Stimulated activated memory B cell treated with anti-CD40 and anti-IgM and Interleukin-4, amounts not matched to agents 10 μg/mL and 1 μg/mL and 100 μg/mL, for 72 hours (primary cell): ENCODE data around the gene LRRC59.
"Not testable (repeated sequence)": the region's sequence is repeated elsewhere in the genome, so short reads cannot be mapped to it uniquely, and the experiment has no call there.

Experiments
- ATAC-seq: fragments of 150-1000 bp; cut with Tn5 transposase; 2 replicates; pipeline ENCODE4 v1.10.0; 2021
- H3K27ac Mint-ChIP-seq: one replicate; pipeline ENCODE4 v1.8.0; 2022; ENCODE audit warnings: mild to moderate bottlenecking, mixed read lengths
- H3K27me3 Mint-ChIP-seq: one replicate; pipeline ENCODE4 v1.8.0; 2022; ENCODE audit warnings: mixed read lengths
- H3K36me3 Mint-ChIP-seq: one replicate; pipeline ENCODE4 v1.8.0; 2022; ENCODE audit warnings: mixed read lengths
- H3K4me1 Mint-ChIP-seq: one replicate; pipeline ENCODE4 v1.8.0; 2022; ENCODE audit warnings: mixed read lengths
- H3K4me3 Mint-ChIP-seq: one replicate; pipeline ENCODE4 v1.8.0; 2022; ENCODE audit warnings: mild to moderate bottlenecking, moderate library complexity, mixed read lengths
- H3K9me3 Mint-ChIP-seq: one replicate; pipeline ENCODE4 v1.8.0; 2022; ENCODE audit warnings: mixed read lengths

The LRRC59 gene

DNA sequence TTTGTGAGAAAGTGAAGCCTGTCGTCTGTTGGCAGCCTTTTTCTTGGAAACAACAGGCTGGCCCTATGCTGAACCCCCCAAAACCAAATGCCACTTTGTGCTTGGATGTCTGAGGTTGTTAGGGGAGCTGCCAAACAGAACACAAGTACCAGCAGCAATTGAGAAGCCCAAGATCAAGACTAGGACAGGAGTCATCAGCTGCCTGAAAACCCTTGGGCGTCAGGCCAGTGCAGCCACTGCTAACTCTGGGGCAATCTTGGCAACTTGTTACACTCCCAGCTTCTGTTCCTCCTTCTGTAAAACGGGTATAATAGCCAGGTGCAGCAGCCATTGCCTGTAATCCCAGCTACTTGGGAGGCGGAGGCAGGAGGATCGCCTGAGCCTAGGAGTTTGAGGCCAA lies 9.3 kb upstream of the LRRC59 start:
- Mint-ChIP-seq H3K4me3 (no peak overlapping the region), H3K36me3 (no peaks in the 10 kb centered on the region), H3K9me3 (no peaks in the 10 kb centered on the region), H3K4me1 (no peaks in the 10 kb centered on the region), H3K27me3 (peaks cover 29% of the 10 kb centered on the region), H3K27ac (no peak overlapping the region)
- ATAC-seq, result no peak

DNA sequence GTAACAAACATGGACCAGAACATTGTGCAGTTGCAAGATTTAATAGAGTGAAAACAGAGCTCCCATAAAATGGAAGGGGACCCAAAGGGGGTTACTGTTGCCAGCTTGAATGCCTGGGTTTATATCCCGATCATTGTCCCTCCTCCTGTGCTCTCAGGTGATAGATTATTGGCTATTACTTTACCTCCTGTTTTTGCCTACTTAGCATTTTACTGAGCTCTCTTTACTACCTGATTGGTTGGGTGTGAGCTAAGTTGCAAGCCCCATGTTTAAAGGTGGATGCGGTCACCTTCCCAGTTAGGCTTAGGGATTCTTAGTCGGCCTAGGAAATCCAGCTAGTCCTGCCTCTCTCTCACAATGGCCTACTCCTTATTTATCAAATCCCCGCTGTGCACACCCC lies 8.0 kb upstream of the LRRC59 start:
- H3K36me3 Mint-ChIP-seq, ATAC-seq, H3K4me1 Mint-ChIP-seq, H3K9me3 Mint-ChIP-seq, H3K27ac Mint-ChIP-seq, H3K4me3 Mint-ChIP-seq: not testable (repeated sequence)
- H3K27me3 Mint-ChIP-seq, result peaks cover 29% of the 10 kb centered on the region

DNA sequence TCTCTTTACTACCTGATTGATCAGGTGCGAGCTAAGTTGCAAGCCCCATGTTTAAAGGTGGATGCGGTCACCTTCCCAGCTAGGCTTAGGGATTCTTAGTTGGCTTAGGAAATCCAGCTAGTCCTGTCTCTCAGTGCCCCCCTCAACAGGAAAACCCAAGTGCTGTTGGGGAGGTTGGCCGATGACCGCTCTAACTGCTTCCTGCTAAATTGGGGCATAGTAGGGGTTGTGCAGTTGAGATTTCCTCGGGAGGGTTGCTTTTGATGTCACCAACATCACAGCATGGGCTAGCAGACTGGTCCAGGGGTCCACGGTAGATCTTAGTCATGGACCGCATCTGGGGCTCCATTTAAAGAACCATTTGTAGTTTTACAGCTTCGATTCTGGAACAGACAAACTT lies 2.3 kb upstream of the LRRC59 start:
- H3K36me3 Mint-ChIP-seq, H3K27ac Mint-ChIP-seq, H3K4me3 Mint-ChIP-seq, H3K9me3 Mint-ChIP-seq, ATAC-seq, H3K27me3 Mint-ChIP-seq: not testable (repeated sequence)
- H3K4me1 Mint-ChIP-seq, result peaks cover 28% of the 10 kb centered on the region

DNA sequence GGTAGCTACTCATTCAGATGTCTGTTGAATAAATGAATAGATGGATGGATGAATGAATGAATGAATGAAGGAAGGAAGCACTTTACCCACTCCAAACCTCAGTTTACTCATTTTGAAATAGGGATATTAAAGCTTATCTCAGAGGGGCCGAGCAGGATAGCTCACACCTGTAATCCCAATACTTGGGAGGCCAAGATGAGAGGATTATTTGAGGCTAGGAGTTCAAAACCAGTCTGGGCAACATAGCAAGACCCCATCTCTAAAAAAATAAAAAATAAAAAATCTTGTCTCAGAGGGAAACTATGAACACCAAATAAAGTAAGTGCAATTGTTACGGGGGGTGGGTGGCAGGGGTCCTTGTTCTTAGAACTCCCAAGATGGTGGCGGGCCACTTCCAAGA lies 1.3 kb upstream of the LRRC59 start:
- not testable (repeated sequence) for H3K27ac Mint-ChIP-seq, H3K4me3 Mint-ChIP-seq, H3K27me3 Mint-ChIP-seq, H3K9me3 Mint-ChIP-seq, ATAC-seq
- Mint-ChIP-seq H3K4me1 (peaks cover 32% of the 10 kb centered on the region), H3K36me3 (peaks cover 12% of the 10 kb centered on the region)

DNA sequence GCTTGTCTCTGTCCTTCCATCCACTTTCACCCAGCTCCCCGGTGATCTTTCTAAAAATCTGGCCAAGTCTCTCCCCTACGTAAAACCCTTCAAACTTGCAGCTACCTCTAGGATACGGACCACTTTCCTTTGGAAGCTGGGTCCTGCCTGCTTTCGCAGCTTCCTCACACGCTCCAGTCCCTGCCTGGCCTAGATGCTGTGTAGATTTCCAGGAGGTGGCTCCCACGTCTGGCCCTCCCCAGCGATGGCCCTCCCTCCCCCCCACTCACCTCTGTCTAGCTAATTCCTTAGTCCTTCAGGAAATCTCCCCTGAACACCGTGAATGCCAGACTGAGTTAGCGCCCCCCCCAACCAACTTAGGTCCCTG lies 579 bp upstream of the LRRC59 start:
- Mint-ChIP-seq H3K27me3 (no peaks in the 10 kb centered on the region), H3K4me3 (peak overlapping the region; percentile 95), H3K36me3 (peaks cover 19% of the 10 kb centered on the region), H3K4me1 (peaks cover 38% of the 10 kb centered on the region), H3K27ac (peak overlapping the region; percentile 80), H3K9me3 (no peaks in the 10 kb centered on the region)
- no peak for ATAC-seq

DNA sequence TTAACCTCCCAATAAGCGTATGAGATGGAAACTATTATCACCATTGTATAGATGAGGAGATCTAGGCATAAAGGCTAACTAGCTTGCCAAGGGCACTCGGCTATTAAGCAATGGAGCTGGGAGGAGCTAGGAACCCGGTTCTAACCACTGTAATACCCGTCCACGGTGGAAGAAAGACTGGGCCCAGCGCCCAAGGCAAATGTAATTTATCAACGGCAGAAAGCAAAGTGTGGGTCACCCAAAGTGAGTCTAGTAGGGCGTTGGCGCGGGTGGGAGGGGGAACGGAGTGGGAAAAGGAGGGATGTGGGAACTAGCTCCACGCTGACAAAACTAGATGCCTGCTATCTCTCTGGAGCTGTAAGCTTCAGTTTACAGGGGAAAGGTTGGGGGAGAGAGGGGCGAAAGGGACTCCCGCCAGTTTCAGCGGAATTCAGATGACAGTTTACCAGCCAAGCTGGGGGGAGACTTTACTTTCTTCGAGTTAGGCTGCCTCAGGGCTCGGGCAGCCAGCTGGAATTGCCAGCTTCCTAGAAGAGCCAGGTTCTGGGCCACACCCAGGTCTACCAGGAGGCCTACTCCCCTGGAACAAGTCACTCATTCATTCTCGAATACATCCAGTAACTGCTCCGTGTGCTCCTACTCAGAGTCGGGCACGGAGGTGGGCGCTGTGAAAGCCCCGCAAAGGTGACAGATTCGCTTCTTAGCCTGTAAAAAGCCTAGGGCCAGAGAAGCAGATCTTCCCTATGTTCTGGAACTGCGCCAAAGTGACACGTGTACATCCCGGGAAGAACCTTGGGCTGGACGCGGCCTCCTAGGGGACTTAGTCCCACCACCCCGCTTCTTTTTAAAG lies 837 bp downstream of the LRRC59 start:
- peak; percentile 25 for ATAC-seq
- H3K9me3 Mint-ChIP-seq, result no peaks in the 10 kb centered on the region
- peak overlapping the region; percentile 95 for H3K4me3 Mint-ChIP-seq
- H3K36me3 Mint-ChIP-seq, result peaks cover 34% of the 10 kb centered on the region
- H3K27me3 Mint-ChIP-seq, result no peaks in the 10 kb centered on the region
- H3K4me1 Mint-ChIP-seq, result peaks cover 47% of the 10 kb centered on the region
- peak overlapping the region; percentile 80 for H3K27ac Mint-ChIP-seq

DNA sequence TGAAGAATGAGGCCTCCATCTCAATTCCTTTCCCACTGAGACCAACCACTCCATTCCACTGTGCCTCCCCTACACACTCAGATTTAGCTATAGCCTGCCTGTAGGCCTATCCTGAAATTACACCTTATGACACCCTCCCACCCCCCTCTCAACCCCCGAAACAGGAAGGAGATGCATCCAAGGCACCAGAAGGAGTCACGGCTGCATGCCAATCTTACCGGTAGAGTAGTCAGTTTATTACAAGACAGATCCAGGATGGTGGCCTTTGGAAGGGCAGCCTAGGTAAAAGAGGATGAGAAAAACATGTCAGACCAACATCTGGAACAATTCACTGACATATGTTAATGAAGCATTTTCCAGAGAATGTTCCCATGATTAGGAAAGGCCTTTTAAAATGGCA lies 2.6 kb downstream of the LRRC59 start:
- H3K27ac Mint-ChIP-seq, result peak overlapping the region; percentile 80
- no peaks in the 10 kb centered on the region for H3K27me3 Mint-ChIP-seq
- H3K9me3 Mint-ChIP-seq, result no peaks in the 10 kb centered on the region
- H3K4me3 Mint-ChIP-seq, result no peak overlapping the region
- H3K4me1 Mint-ChIP-seq, result peaks cover 58% of the 10 kb centered on the region
- no peak for ATAC-seq
- peaks cover 42% of the 10 kb centered on the region for H3K36me3 Mint-ChIP-seq

DNA sequence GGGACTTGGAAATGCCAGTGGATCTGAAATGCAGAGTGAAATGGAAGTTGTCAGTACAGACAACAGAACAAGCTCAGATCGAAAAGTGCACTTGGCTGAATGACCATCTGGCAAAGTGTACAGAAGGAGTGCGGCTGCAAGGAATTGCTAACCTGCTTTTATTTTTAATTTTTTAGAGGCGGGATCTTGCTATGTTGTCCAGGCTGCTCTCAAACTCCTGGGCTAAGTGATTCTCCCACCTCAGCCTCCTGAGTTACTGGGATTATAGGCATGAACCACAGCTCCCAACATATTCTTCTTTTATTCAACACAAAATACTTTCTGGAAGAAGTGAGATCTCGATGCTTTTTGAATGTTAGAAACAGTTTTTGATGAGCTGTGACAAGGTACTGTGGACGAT lies 3.6 kb downstream of the LRRC59 start:
- ATAC-seq, result no peak
- H3K4me3 Mint-ChIP-seq, result no peak overlapping the region
- H3K27me3 Mint-ChIP-seq, result no peaks in the 10 kb centered on the region
- H3K36me3 Mint-ChIP-seq, result peaks cover 50% of the 10 kb centered on the region
- peak overlapping the region; percentile 45 for H3K27ac Mint-ChIP-seq
- peaks cover 58% of the 10 kb centered on the region for H3K4me1 Mint-ChIP-seq
- no peaks in the 10 kb centered on the region for H3K9me3 Mint-ChIP-seq

DNA sequence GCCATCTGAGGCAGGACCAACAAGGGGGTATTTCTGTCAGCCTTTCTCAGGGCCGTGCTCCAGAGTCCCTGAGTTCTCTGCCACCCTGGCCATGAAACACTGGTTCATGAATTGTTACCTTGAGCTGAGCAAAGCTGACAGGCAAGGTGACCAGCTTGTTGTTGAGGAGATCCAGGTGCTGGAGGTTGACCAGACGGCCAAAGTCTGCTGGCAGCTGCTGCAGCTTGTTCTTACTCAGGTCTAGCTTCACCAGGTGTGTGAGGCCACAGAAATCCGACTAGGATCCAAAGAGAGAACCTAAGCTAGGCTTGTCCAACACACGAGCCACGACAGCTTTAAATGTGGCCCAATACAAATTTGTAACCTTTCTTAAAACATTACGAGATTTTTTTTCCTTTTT lies 4.7 kb downstream of the LRRC59 start:
- Mint-ChIP-seq H3K4me1 (peaks cover 58% of the 10 kb centered on the region), H3K4me3 (no peak overlapping the region), H3K36me3 (peaks cover 61% of the 10 kb centered on the region), H3K9me3 (no peaks in the 10 kb centered on the region), H3K27me3 (no peaks in the 10 kb centered on the region), H3K27ac (no peak overlapping the region)
- no peak for ATAC-seq

DNA sequence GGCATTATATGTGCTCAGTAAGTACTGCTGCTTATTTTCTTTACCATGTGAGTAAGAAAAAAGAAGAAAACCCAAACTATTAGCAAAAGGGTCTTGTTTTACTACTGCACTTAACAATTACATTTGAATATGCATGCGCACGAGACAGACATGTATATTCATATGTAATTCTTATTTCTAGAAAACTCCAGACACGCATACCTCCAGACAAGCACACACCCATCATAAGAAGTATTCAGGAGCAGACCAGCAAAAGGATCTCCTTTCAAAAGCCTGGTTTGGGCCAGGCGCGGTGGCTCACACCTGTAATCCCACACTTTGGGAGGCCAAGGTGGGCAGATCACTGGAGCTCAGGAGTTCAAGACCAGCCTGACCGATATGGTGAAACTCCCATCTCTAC lies 7.8 kb downstream of the LRRC59 start:
- Mint-ChIP-seq H3K4me3 (no peak overlapping the region), H3K27me3 (no peaks in the 10 kb centered on the region), H3K27ac (no peak overlapping the region), H3K9me3 (no peaks in the 10 kb centered on the region), H3K4me1 (peaks cover 36% of the 10 kb centered on the region), H3K36me3 (peaks cover 84% of the 10 kb centered on the region)
- ATAC-seq, result no peak

DNA sequence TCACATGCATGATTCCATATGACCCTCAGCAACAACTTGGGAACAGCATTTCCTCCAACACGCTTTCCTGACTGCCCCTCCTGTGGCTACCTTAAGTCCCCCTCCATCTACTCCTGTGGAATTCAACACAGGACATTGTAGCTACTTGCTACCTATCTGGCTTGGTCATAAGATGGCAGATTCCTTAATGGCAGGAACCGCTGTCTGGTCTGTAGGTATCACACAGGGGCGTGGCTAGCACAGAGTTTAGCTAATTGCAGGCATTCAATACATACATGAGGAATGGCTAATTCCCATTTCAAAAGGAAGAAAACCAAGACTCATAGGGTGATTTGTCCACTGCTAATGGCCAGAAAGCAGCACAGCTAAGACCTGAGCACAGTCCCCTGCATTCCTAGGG lies 8.6 kb downstream of the LRRC59 start:
- no peak overlapping the region for H3K4me3 Mint-ChIP-seq
- peaks cover 78% of the 10 kb centered on the region for H3K36me3 Mint-ChIP-seq
- ATAC-seq, result no peak
- no peaks in the 10 kb centered on the region for H3K9me3 Mint-ChIP-seq
- H3K27me3 Mint-ChIP-seq, result no peaks in the 10 kb centered on the region
- H3K4me1 Mint-ChIP-seq, result peaks cover 32% of the 10 kb centered on the region
- no peak overlapping the region for H3K27ac Mint-ChIP-seq

DNA sequence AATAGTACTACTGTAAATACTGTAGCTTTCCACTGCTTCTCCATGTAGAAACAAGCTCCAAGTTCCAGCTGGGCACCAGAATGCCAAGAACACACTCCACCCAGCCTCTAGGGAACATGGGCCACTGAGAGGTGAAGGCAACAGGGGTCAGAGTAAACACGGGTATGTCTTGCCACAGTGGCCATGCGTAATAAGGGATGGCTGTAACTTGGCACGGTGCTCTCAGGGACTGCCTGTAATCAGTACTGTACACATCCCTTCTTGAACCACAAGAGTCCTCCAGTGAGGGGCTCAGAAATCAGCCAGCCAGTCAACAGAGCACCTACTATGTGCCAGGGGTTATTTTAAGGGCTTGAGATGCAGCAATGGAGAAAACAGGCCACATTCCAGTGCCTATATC lies 10.8 kb downstream of the LRRC59 start:
- no peak for ATAC-seq
- H3K36me3 Mint-ChIP-seq, result peaks cover 73% of the 10 kb centered on the region
- H3K27me3 Mint-ChIP-seq, result no peaks in the 10 kb centered on the region
- no peaks in the 10 kb centered on the region for H3K9me3 Mint-ChIP-seq
- peaks cover 18% of the 10 kb centered on the region for H3K4me1 Mint-ChIP-seq
- H3K4me3 Mint-ChIP-seq, result no peak overlapping the region
- H3K27ac Mint-ChIP-seq, result no peak overlapping the region

DNA sequence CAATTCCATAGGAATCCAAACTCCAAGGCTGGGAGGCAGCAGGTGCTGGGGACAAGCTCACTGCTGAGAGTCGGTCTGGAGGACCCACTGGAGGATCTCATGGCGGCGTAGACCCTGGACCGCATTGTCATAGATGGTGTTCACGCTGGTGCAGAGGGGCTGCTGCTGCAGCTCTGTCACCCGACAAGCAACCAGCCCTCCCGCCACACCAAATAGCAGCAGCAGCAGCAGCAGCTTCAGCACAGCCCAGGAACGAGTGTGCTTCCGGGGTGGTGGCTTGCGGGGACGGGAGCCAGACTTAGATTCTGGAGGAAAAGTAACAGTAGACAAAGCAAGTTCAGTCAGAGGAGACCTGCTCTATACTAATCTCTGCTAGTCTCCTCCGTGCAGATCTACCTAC lies 14.4 kb downstream of the LRRC59 start:
- Mint-ChIP-seq H3K9me3 (no peaks in the 10 kb centered on the region), H3K36me3 (peaks cover 56% of the 10 kb centered on the region), H3K27ac (no peak overlapping the region), H3K4me3 (no peak overlapping the region), H3K27me3 (no peaks in the 10 kb centered on the region), H3K4me1 (peaks cover 5% of the 10 kb centered on the region)
- ATAC-seq, result no peak

DNA sequence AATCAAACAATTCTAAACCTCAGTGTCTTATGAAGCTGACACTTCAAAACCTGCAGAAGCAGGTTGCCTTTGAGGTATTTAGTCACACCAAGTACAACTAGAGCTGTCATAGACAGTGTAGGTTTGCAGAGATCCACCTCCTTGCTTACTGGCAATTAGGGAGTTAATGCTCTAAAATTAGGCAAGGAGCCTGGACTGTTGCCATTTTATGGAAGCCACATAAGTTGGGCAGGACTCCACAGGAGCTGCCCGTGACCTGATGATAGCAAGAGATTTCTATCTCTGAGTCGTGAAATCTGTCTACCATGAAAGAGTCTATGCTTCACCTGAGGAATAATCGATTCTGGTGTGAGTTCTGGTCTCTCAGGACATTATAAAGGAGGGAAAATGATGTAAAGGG lies 15.4 kb downstream of the LRRC59 start:
- no peak overlapping the region for H3K4me3 Mint-ChIP-seq

DNA sequence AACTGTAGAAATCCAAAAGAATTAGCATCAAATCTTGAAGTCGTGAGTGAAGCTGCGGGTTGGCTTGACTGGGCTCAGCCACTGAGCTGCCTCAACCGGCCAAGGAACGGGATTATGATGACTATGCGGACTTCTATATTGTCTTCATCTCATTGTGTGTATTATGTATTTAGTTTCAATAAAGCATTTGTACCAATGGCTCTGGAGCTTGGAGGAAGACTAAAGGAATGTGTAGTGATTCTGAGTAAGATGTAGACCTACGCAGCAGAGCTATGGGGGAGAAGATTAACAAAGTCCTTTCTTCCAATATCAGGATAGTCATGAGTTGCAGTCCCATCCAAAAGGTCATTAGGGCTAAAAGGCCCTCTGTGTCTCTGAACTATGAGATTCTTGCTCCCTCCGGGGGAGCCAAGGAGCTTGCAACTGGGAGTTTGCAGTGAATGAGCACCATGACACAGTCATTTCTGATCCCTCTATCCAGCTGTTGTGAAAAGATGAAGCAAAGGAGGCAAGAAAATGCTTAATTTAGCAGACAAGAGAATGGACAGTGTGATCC lies 16.0 kb downstream of the LRRC59 start:
- Mint-ChIP-seq H3K9me3 (no peaks in the 10 kb centered on the region), H3K27ac (no peak overlapping the region), H3K4me3 (no peak overlapping the region), H3K36me3 (peaks cover 40% of the 10 kb centered on the region), H3K27me3 (no peaks in the 10 kb centered on the region), H3K4me1 (no peaks in the 10 kb centered on the region)
- no peak for ATAC-seq

More for the DNA sequence above, 15.4 kb downstream of the LRRC59 start:
- Mint-ChIP-seq H3K9me3 (no peaks in the 10 kb centered on the region), H3K36me3 (peaks cover 46% of the 10 kb centered on the region), H3K4me1 (no peaks in the 10 kb centered on the region), H3K27me3 (no peaks in the 10 kb centered on the region), H3K27ac (no peak overlapping the region)
- ATAC-seq, result no peak
